ENCODE data around the gene TRMT44.
A peak's percentile ranks its signal among the peaks of the same experiment; 100 is the strongest.
"Not testable (repeated sequence)": the region's sequence is repeated elsewhere in the genome, so short reads cannot be mapped to it uniquely, and the experiment has no call there.

TRMT44 gene

GRCh38 chr4:8440492-8441311 is at the start of gene TRMT44, which contains the start of gene ACOX3:
TSS of gene TRMT44 (plus strand) at chr4:8440777. CDS start at chr4:8440823, 46 bp downstream.
TSS of gene ACOX3 (minus strand) at chr4:8440723. CDS start at chr4:8416521, 24,202 bp downstream.
- peak; percentile 65 to 87 for DNase-seq

- peak in 1 of 2 donors; percentile 11 for DNase-seq
Observed at GRCh38 chr4:8391071-8391470, 49.5 kb upstream of the TRMT44 start.

- DNase-seq = peak; percentile 44 to 63
Observed at GRCh38 chr4:8391972-8392371, 48.6 kb upstream of the TRMT44 start.

- no peak for DNase-seq
Observed at GRCh38 chr4:8392591-8393190, 47.9 kb upstream of the TRMT44 start.

GRCh38 chr4:8393593-8394038 is 47.0 kb upstream of the TRMT44 start:
- DNase-seq = peak; percentile 70 to 78

- peak; percentile 63 to 72 for DNase-seq
Observed at GRCh38 chr4:8394061-8394519, 46.5 kb upstream of the TRMT44 start.

GRCh38 chr4:8394806-8395205 is 45.8 kb upstream of the TRMT44 start:
- DNase-seq = peak; percentile 42 to 52

- DNase-seq = no peak
Observed at GRCh38 chr4:8395504-8396296, 44.9 kb upstream of the TRMT44 start.

- no peak for DNase-seq
Observed at GRCh38 chr4:8396762-8397406, 43.7 kb upstream of the TRMT44 start.

GRCh38 chr4:8398347-8398746 is 42.2 kb upstream of the TRMT44 start:
- DNase-seq = no peak

- DNase-seq = no peak
Observed at GRCh38 chr4:8399298-8399697, 41.3 kb upstream of the TRMT44 start.

- DNase-seq = no peak
Observed at GRCh38 chr4:8400632-8401325, 39.8 kb upstream of the TRMT44 start.

GRCh38 chr4:8401665-8402064 is 38.9 kb upstream of the TRMT44 start:
- DNase-seq = no peak

GRCh38 chr4:8402181-8402597 is 38.4 kb upstream of the TRMT44 start:
- DNase-seq = no peak

GRCh38 chr4:8402640-8403039 is 37.9 kb upstream of the TRMT44 start:
- DNase-seq = no peak

- DNase-seq = peak; percentile 67 to 73
Observed at GRCh38 chr4:8403173-8403753, 37.3 kb upstream of the TRMT44 start.

- DNase-seq = no peak
Observed at GRCh38 chr4:8403976-8404375, 36.6 kb upstream of the TRMT44 start.

- DNase-seq = no peak
Observed at GRCh38 chr4:8404791-8405515, 35.6 kb upstream of the TRMT44 start.

- no peak for DNase-seq
Observed at GRCh38 chr4:8405516-8405875, 35.1 kb upstream of the TRMT44 start.

GRCh38 chr4:8406887-8407286 is 33.7 kb upstream of the TRMT44 start:
- not testable (repeated sequence) for DNase-seq

GRCh38 chr4:8407316-8407715 is 33.3 kb upstream of the TRMT44 start:
- DNase-seq = no peak
